T-helper 17 cell (primary cell): ENCODE data around the gene NFIB. TPM values are rescaled to one million over a fixed set of nuclear protein-coding genes. Genes with fewer than 3 reads are reported as not detected.

Experiments used
- ATAC-seq: fragments of 150-1000 bp; cut with Tn5 transposase; 2 replicates; pipeline ENCODE4 v1.10.0; 2021; ENCODE audit warnings: mild to moderate bottlenecking, moderate library complexity
- DNase-seq, 3 donors: peaks; one replicate each; pipeline versions ENCODE4 v3.0.0 to v3.0.0-alpha.2; 2020 to 2021
- H3K9me3 ChIP-seq: one replicate; pipeline ENCODE4 v1.7.0; 2013; ENCODE audit warnings: low read length, mild to moderate bottlenecking; ENCODE audit not compliant: control insufficient read depth, poor library complexity, severe bottlenecking
- H3K27ac Mint-ChIP-seq: one replicate; pipeline ENCODE4 v1.8.0; 2022; ENCODE audit warnings: mild to moderate bottlenecking, moderate library complexity, mixed read lengths
- H3K27me3 Mint-ChIP-seq: one replicate; pipeline ENCODE4 v1.8.0; 2022; ENCODE audit warnings: mixed read lengths
- H3K36me3 Mint-ChIP-seq: one replicate; pipeline ENCODE4 v1.8.0; 2022; ENCODE audit warnings: low read depth, mixed read lengths
- H3K4me1 Mint-ChIP-seq: one replicate; pipeline ENCODE4 v1.8.0; 2022; ENCODE audit warnings: mild to moderate bottlenecking, mixed read lengths
- H3K4me3 Mint-ChIP-seq: one replicate; pipeline ENCODE4 v1.8.0; 2022; ENCODE audit warnings: mild to moderate bottlenecking, moderate library complexity, mixed read lengths
- total RNA-seq, 4 donors: library from RNA in 2 of 4; stranded (reverse) in 2 of 4; gene quantifications; one replicate each; pipeline ENCODE4 v1.2.3 and lab custom pipeline; 2022 to 2026

The NFIB gene
- total RNA-seq, 2 donors from 2014 or later: 0.12 to 0.76 TPM

DNA sequence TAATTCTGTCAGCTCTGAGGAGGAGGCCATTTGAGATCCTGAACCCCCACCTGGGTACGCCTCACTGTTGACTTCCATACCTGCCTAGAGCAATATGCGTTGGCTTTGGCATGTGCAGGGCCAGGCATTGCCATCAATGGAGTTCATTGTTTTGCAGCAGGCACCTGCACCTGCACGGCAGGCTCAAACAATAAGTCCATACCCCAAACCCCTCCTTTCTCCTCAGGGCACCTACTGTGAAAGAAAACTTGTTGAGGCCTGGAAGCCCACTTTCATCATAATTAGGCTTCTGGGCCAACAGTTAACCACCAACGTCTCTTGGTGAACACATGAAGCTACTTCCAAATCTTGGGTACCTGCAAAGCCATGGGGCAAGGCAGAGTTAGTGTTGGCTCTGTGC is 238.7 kb downstream of the NFIB start:
- DNase-seq (no peak), ATAC-seq (no peak)
- Mint-ChIP-seq H3K27ac (no peak overlapping the region), H3K36me3 (no peaks in the 10 kb centered on the region), H3K27me3 (no peaks in the 10 kb centered on the region), H3K4me3 (no peak overlapping the region), H3K4me1 (no peaks in the 10 kb centered on the region)
- no peaks in the 10 kb centered on the region for H3K9me3 ChIP-seq

GRCh38 chr9:14072850-14073249 is 241.1 kb downstream of the NFIB start:
- ATAC-seq: no peak
- Mint-ChIP-seq H3K27me3 (no peaks in the 10 kb centered on the region), H3K36me3 (no peaks in the 10 kb centered on the region), H3K4me1 (no peaks in the 10 kb centered on the region), H3K4me3 (no peak overlapping the region), H3K27ac (no peak overlapping the region)
- no peaks in the 10 kb centered on the region for H3K9me3 ChIP-seq
- DNase-seq: no peak

DNA sequence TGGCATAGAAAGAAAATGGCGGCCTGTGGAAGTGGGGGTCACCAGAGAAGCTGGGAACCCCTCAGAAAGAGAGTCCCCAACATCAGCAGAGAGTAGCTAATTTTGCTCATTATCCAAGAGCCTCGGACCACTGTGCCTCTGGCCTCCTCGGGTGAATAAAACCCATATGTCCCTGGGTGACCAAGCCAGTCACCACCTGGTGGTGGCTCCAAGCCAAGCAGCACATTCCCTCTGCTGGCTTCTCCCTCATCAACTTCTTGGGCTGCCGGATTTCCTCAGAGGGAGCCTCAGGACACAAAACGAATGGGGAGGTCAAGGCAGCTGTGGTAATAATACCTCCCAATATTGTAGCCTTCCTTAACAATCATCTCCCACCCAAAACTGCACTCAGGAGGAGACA is 242.5 kb downstream of the NFIB start:
- H3K27ac Mint-ChIP-seq: no peak overlapping the region
- no peaks in the 10 kb centered on the region for H3K4me1 Mint-ChIP-seq
- H3K36me3 Mint-ChIP-seq: no peaks in the 10 kb centered on the region
- no peak overlapping the region for H3K4me3 Mint-ChIP-seq
- DNase-seq: no peak
- no peaks in the 10 kb centered on the region for H3K27me3 Mint-ChIP-seq
- no peaks in the 10 kb centered on the region for H3K9me3 ChIP-seq
- ATAC-seq: no peak

DNA sequence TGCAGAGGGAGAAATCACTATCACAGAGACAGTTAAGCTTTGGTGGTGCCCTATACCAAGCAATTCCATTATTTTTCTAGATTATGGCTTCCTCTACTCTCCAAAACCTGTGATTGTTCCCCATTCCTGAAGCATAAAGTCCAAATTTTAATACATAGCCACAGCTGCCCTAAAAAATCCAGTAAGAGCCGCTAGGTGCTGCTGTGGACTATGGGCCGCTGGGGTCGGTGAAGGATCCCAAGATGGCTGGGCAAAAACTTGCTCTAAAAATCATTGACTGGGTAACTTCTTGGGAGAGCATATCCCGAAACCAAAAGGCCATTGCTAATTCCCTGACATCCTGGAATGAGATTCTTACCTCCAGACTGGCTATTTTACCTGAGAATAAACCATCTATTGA is 245.3 kb downstream of the NFIB start:
- ATAC-seq: no peak
- Mint-ChIP-seq H3K27ac (no peak overlapping the region), H3K27me3 (no peaks in the 10 kb centered on the region), H3K4me3 (no peak overlapping the region), H3K36me3 (peaks cover 2% of the 10 kb centered on the region), H3K4me1 (no peaks in the 10 kb centered on the region)
- no peaks in the 10 kb centered on the region for H3K9me3 ChIP-seq
- no peak for DNase-seq

GRCh38 chr9:14066831-14067230 is 247.1 kb downstream of the NFIB start:
- H3K27me3 Mint-ChIP-seq: no peaks in the 10 kb centered on the region
- H3K4me1 Mint-ChIP-seq: no peaks in the 10 kb centered on the region
- no peak for ATAC-seq
- no peak for DNase-seq
- H3K9me3 ChIP-seq: no peaks in the 10 kb centered on the region
- H3K27ac Mint-ChIP-seq: no peak overlapping the region
- H3K36me3 Mint-ChIP-seq: peaks cover 2% of the 10 kb centered on the region
- H3K4me3 Mint-ChIP-seq: no peak overlapping the region

- ATAC-seq: no peak
- Mint-ChIP-seq H3K4me1 (no peaks in the 10 kb centered on the region), H3K4me3 (no peak overlapping the region), H3K36me3 (peaks cover 2% of the 10 kb centered on the region), H3K27me3 (no peaks in the 10 kb centered on the region), H3K27ac (no peak overlapping the region)
- DNase-seq: no peak
- no peaks in the 10 kb centered on the region for H3K9me3 ChIP-seq
These were observed 247.9 kb downstream of the NFIB start for GRCh38 chr9:14066032-14066431.

GRCh38 chr9:14064940-14065339 is 249.0 kb downstream of the NFIB start:
- DNase-seq: no peak
- Mint-ChIP-seq H3K27ac (no peak overlapping the region), H3K36me3 (peaks cover 2% of the 10 kb centered on the region), H3K27me3 (no peaks in the 10 kb centered on the region), H3K4me3 (no peak overlapping the region), H3K4me1 (no peaks in the 10 kb centered on the region)
- no peaks in the 10 kb centered on the region for H3K9me3 ChIP-seq
- ATAC-seq: no peak

DNA sequence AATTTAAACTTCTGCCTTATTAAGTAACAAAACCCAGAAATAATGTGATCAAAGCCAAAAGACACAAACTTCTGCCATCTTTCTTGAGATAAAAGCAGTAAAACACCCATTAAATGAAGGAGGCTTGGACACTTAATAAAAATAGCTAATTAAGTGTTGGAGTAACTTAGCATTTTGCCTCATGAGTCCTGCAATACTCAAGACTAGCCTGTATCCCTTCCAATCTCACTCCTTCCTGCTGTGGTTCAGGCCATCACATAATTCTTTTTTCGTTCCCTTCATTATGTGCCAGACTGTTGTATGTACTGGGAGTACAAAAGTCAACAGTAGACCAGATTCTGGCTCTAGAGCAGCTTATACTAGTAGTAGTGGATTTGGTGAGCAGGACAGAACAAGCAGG is 250.2 kb downstream of the NFIB start:
- Mint-ChIP-seq H3K36me3 (peaks cover 2% of the 10 kb centered on the region), H3K27ac (no peak overlapping the region), H3K4me3 (no peak overlapping the region), H3K4me1 (no peaks in the 10 kb centered on the region), H3K27me3 (no peaks in the 10 kb centered on the region)
- DNase-seq (no peak), ATAC-seq (no peak)
- no peaks in the 10 kb centered on the region for H3K9me3 ChIP-seq

GRCh38 chr9:14062586-14063221 is 251.2 kb downstream of the NFIB start:
- H3K27me3 Mint-ChIP-seq: no peaks in the 10 kb centered on the region
- no peak overlapping the region for H3K4me3 Mint-ChIP-seq
- H3K9me3 ChIP-seq: no peaks in the 10 kb centered on the region
- H3K27ac Mint-ChIP-seq: no peak overlapping the region
- ATAC-seq (no peak), DNase-seq (no peak)
- H3K36me3 Mint-ChIP-seq: peaks cover 2% of the 10 kb centered on the region
- no peaks in the 10 kb centered on the region for H3K4me1 Mint-ChIP-seq

DNA sequence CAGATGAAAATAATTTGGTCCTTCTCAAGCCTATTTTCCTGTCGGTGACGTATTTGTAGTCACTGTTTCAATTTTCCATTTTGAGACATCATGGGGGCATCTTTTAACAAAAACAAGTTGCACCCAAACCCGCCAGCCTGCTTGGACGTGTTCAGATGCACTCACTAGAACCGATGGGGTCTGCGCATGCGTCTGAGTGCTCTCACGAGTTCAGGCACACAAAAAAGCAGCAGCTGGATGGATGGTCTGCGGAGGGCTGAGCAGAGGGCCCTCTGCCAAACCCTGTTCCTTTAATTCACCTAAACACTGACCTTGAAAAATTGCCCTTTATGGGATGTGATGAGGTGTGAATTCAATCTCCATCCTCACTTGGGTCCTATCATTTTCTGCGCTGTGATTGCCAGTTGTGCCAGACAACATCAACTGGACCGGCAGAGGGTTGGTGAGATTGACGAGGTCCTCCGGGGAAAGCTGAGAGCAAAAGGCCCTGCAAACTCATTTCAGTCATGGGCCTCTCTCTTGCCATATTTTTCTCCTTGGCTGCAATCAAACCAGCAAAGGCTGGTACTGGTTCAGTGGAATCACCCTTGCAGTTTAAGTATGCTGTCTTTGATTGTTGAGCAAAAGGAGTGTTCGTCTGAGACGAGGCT is 251.9 kb downstream of the NFIB start:
- ATAC-seq (no peak), DNase-seq (no peak)
- Mint-ChIP-seq H3K27me3 (no peaks in the 10 kb centered on the region), H3K27ac (no peak overlapping the region), H3K4me1 (no peaks in the 10 kb centered on the region), H3K4me3 (no peak overlapping the region), H3K36me3 (peaks cover 2% of the 10 kb centered on the region)
- H3K9me3 ChIP-seq: no peaks in the 10 kb centered on the region

DNA sequence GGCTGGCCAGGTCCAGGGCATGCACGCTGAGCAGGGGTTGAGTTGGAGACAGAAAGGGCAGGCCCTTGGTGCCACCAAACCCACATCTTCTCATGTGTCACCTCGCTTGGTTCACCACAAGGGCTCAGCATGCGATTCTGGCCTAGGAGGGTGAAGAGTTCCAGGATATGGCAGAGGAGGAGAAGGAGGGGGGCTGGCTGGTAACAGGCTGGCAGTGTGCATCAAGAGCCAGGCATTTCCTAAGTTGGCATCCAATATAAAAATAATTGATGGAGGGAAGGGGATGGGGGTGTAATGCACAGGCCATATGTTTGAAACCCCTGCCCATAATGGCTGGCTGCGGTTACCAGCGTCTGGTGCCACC is 255.6 kb downstream of the NFIB start:
- no peak for DNase-seq

DNA sequence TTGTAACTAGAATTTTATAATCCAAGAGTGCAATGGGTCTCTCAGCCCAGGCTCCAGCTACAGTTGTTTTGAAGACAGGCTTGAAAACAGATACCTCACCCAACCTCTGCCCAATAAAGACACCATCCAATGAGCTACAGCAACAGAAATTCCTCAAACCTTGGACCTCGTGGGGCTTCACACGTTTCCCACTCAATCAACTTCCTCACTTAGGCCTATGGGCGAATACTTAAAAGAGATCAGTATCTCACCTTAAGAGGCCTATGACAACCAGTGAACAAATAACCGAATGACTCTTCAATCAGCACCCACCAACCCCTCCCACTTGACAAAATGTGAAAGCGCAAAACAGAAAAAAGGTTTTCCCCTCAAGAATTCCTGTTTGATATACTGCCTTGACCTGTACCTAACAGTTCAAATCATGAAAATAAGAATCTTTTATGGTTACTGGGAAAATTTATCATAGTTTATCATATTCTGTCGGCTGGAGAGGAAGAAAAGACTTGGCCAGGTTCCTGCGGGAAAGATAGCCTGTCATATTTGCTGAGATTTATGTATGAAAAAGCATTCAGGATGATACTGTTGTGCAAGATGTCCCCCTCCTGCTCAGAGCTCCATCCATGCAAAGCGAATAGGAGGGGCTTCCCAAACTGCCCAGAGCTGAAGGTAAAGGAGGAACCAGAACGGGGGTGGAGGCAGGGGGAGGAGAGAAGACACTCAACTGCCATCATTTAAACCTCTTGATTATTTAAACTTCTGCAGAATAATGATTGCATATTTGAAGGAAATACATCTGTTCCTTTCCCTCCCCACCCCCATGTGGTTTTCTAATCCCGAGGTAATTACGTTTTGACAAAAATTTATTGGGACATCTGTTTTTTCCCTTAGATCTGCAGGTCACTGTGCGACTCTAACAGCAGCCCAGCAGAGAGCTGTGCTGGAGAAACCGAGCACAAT is 256.3 kb downstream of the NFIB start:
- Mint-ChIP-seq H3K27ac (no peak overlapping the region), H3K4me1 (no peaks in the 10 kb centered on the region), H3K36me3 (no peaks in the 10 kb centered on the region), H3K27me3 (no peaks in the 10 kb centered on the region), H3K4me3 (no peak overlapping the region)
- DNase-seq (no peak), ATAC-seq (no peak)
- H3K9me3 ChIP-seq: no peaks in the 10 kb centered on the region

More for the DNA sequence above, 255.6 kb downstream of the NFIB start:
- no peak overlapping the region for H3K27ac Mint-ChIP-seq
- ATAC-seq: no peak
- no peak overlapping the region for H3K4me3 Mint-ChIP-seq
- no peaks in the 10 kb centered on the region for H3K4me1 Mint-ChIP-seq
- H3K9me3 ChIP-seq: no peaks in the 10 kb centered on the region
- no peaks in the 10 kb centered on the region for H3K36me3 Mint-ChIP-seq
- H3K27me3 Mint-ChIP-seq: no peaks in the 10 kb centered on the region

GRCh38 chr9:14056316-14056861 is 257.6 kb downstream of the NFIB start:
- Mint-ChIP-seq H3K36me3 (no peaks in the 10 kb centered on the region), H3K27ac (no peak overlapping the region)
- no peak for ATAC-seq

More at GRCh38 chr9:14056316-14056861, 257.6 kb downstream of the NFIB start:
- Mint-ChIP-seq H3K4me3 (no peak overlapping the region), H3K4me1 (no peaks in the 10 kb centered on the region), H3K27me3 (no peaks in the 10 kb centered on the region)
- H3K9me3 ChIP-seq: no peaks in the 10 kb centered on the region
- no peak for DNase-seq
